NCI-H1436 treated with DMSO at 0.1 percent for 48 hours (cell line): Measurements from ENCODE around the gene NAA10.

ENCODE experiments used
- DNase-seq: peaks from one replicate; lab custom pipeline; 2025; lab: John Stamatoyannopoulos, UW

NAA10 gene

GRCh38 chrX:153908219-153908860 lies 26.5 kb downstream of the NAA10 start:
- DNase-seq, result no peak

GRCh38 chrX:153907456-153907855 lies 27.4 kb downstream of the NAA10 start:
- DNase-seq, result no peak

DNA sequence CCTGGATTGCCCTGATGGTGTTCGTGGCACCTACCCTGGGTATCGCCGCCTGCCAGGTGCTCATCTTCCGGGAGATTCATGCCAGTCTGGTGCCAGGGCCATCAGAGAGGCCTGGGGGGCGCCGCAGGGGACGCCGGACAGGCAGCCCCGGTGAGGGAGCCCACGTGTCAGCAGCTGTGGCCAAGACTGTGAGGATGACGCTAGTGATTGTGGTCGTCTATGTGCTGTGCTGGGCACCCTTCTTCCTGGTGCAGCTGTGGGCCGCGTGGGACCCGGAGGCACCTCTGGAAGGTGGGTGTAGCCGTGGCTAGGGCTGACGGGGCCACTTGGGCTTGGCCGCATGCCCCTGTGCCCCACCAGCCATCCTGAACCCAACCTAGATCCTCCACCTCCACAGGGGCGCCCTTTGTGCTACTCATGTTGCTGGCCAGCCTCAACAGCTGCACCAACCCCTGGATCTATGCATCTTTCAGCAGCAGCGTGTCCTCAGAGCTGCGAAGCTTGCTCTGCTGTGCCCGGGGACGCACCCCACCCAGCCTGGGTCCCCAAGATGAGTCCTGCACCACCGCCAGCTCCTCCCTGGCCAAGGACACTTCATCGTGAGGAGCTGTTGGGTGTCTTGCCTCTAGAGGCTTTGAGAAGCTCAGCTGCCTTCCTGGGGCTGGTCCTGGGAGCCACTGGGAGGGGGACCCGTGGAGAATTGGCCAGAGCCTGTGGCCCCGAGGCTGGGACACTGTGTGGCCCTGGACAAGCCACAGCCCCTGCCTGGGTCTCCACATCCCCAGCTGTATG lies 28.5 kb downstream of the NAA10 start:
- no peak for DNase-seq

DNA sequence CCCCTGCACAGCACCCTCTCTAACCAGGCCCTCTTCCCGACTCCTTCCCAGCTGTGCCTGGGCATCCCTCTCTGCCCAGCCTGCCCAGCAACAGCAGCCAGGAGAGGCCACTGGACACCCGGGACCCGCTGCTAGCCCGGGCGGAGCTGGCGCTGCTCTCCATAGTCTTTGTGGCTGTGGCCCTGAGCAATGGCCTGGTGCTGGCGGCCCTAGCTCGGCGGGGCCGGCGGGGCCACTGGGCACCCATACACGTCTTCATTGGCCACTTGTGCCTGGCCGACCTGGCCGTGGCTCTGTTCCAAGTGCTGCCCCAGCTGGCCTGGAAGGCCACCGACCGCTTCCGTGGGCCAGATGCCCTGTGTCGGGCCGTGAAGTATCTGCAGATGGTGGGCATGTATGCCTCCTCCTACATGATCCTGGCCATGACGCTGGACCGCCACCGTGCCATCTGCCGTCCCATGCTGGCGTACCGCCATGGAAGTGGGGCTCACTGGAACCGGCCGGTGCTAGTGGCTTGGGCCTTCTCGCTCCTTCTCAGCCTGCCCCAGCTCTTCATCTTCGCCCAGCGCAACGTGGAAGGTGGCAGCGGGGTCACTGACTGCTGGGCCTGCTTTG lies 29.2 kb downstream of the NAA10 start:
- no peak for DNase-seq

DNA sequence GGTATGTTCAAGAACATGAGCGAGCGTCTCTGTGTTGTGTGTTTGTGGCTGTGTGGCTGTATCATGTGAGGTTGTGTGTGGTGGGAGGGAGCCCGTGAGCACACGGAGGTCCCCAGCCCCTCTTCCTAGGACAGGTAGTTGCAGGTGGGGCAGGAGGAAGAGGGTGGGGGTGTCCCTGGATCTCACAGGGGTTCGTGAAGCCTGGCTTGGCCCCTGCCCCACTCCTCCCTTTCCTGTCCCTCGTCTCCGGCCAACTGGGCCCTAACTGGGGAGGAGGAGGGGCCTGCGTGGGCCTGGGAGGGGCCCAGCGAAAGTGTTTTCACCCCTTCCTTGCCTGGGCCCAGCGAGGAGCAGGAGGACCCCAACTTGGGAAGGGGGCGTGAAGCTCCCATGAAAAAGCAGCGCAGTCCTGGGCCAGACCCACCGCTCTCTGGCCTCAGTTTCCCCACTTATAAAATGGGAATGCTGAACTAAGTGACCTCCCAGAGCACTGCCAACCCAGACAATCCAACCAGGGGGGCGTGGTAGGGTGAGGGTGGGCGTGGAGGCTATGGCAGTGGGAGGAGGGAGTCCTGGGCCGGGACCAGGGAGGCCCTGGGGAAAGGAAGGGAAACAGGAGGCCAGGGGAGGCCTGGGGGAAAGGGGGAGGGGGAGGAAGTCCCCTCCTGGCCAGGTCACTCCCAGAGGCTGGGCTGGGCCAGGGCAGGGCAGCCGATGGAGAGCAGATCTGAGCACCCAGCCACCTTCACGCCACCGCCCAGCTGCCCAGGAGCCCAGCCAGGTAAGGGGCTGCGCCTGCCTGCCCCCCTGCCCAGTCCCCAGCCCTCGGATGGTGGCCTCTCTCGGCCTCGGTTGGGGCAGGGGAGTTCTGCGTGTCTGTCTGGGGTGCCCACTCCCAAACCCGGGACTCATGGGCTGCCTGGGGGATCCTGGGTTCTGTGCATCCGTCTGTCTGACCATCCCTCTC lies 30.6 kb downstream of the NAA10 start, which contains the start of gene AVPR2:
AVPR2 (plus strand) TSS at position 683 of the 967 bp plus-strand sequence. CDS start 473 bp downstream, outside the sequence.
- DNase-seq, result no peak

DNA sequence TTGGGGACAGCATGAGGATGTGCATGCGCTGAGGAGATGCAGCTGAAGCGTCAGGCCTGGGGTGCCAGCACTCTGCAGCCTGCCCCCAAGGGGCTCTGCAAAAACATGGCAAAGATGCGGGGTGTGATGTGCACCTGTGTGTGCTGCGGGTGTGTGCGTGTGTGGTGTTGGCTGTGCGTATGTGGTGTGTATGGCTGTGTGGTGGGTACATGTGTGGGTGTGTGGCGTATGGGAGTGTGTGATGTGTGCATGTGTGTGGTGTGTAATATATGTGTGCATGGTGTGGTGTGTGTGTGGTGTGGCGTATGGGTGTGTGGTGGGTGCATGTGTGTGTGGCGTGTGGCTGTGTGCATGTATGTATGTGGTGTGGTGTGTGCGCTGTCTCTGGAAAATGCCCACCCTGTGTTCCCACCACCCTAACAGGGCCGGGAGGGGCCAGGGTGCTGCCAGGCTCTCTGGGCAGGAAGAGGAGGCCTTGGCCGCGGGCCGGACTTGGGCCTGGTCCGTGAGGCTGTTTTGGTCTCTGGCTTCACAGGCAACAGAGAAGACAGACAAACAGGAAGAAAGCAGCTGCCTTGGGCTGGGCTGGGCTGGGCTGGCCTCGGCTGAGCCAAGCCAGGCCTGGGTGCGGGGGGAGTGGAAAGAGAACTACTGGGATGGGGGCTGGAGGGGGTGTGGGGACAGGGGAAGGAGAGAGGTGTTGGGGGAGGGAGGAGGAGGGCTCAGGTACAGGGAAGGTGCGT lies 31.4 kb downstream of the NAA10 start:
- DNase-seq, result no peak

GRCh38 chrX:153902385-153902784 lies 32.5 kb downstream of the NAA10 start:
- DNase-seq, result no peak

DNA sequence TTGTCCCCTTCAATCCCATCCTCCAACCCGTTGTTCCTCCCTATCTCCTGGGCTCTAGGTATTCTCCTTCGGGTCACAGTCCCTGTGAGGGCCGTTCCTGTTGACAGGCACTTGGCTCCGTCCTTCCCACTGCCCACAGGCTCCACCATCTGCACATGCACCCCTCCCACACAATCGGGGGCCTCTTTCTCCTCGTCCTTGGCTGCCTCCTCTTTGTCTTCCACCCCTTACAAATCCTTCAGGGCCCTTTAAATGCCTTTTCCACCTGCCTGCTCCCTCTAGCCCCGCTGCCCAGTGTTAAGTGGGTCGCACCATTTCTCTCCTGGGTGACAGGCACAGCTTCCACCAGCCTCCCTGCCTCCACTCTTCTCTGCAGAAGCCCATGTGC lies 33.1 kb downstream of the NAA10 start:
- DNase-seq, result no peak

GRCh38 chrX:153900831-153901752 lies 33.7 kb downstream of the NAA10 start:
- peak; percentile 64 for DNase-seq

GRCh38 chrX:153897899-153898298 lies 36.9 kb downstream of the NAA10 start:
- DNase-seq, result no peak

DNA sequence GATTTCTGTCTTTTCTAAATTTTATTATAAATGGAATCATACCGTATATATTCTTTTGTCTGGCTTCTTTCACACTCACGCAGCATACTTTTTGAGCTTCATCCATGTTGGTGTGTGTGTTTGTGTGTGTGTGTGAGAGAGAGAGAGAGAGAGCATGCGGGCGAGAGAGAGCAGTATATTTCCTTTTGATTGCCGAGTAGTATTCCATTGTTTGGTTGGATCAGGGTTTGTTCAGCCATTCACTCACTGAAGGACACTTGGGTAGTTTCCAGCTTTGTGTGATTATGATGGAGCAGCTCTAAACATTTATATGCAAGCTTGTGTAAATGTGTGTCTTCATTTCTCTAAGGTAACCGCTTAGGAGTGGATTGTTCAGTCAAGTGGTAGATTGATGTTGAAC lies 45.7 kb downstream of the NAA10 start:
- no peak for DNase-seq

DNA sequence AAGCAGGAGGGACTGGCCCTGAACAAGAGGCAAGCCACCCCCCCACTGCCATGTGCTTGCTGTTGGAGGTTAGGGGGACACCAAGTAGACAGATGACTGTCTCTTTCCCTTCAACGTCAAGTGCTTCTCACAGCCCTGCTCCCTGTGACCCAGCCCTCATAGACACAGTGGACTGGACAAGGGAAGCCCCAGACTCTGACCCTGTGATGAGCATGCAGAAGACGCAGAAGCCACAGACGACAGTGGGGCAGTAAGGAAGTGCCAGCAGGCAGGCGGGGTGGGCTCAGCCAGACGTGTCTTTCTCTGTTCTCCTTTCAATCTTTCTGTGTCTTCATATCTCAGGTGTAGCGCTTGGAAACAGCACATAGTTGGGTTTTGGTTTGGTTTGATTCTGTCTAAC lies 46.5 kb downstream of the NAA10 start:
- no peak for DNase-seq

DNA sequence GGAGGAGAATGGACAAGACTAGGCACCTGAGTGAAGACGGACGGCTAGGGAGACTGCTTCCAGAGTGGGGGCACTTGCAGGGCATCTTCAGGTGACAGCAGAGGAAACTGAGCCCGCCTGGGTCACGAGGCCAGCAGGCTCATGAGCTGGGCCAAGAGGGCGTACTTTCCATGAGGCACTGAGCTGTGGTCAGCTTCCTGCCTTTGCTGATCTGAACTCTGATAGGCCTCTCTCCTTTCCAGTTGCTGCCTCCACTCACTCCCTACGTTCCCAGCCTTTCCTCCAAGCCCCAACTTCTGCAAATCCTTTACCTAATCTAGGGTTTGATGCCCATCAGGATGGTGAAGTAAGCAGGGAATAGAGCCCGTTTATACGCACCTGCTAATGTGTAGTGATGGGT lies 47.5 kb downstream of the NAA10 start:
- no peak for DNase-seq

GRCh38 chrX:153886915-153887314 lies 47.9 kb downstream of the NAA10 start:
- DNase-seq, result no peak

GRCh38 chrX:153885968-153886903 lies 48.6 kb downstream of the NAA10 start, which contains the start of gene L1CAM:
Gene L1CAM (minus strand): TSS chrX:153886173. CDS start chrX:153875836, 10,337 bp downstream.
- no peak for DNase-seq

DNA sequence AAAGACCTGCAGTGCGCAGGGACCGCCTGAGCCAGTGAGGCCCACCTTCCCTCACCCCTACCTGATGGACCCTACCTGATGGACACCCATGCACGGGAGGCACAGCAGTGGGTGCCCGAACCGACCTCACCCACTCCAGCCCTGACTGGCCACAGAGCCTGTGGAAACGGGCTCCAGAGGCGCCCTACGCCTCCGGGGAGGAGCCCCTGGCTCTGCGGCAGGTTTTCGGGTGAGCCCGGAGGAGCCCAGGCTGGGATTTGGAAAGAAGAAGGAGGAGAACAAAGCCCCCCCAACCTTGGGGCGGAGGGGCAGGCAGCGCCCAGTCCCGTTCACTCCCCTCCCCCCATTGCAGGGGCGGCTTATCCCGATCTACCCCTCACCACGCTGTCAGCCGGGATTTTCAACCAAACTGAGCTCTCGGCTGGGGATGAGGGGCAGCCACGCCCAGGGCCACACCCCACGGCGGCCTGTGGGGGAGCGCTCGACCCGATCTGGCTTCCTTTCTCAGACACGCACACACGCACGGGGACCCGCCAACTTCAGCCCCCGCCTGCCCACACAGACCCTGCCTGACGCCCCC lies 49.5 kb downstream of the NAA10 start:
- no peak for DNase-seq

- peak; percentile 6 for DNase-seq
Observed at GRCh38 chrX:153884590-153884989, 50.2 kb downstream of the NAA10 start.

DNA sequence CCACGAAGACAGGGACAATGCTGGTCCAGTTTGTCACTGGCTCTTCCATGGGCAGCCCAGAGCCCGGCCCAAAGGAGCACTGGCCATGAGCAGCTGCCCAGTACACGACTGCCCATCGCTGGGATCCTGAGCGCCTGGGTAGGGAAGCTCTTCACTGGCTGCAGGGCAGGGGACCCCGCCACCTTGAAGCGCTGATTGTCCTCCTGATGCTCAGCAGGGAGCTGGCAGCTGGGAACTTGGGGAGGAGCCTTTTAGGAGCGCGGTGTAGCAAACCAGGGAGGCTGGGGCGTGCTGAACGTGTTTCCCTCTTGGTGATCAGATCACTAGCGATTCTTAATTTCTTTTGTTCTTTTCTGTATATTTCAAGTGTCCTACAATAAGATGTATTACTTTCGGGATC lies 50.7 kb downstream of the NAA10 start:
- DNase-seq, result no peak
